ENCODE data around the gene TJP3. TPM values are rescaled to one million over a fixed set of nuclear protein-coding genes. Genes with fewer than 3 reads are reported as not detected.
A peak's percentile ranks its signal among the peaks of the same experiment; 100 is the strongest.

The TJP3 gene
- total RNA-seq, 3 donors from 2014 or later: 0.16 to 36.6 (median 20.0) TPM

DNA sequence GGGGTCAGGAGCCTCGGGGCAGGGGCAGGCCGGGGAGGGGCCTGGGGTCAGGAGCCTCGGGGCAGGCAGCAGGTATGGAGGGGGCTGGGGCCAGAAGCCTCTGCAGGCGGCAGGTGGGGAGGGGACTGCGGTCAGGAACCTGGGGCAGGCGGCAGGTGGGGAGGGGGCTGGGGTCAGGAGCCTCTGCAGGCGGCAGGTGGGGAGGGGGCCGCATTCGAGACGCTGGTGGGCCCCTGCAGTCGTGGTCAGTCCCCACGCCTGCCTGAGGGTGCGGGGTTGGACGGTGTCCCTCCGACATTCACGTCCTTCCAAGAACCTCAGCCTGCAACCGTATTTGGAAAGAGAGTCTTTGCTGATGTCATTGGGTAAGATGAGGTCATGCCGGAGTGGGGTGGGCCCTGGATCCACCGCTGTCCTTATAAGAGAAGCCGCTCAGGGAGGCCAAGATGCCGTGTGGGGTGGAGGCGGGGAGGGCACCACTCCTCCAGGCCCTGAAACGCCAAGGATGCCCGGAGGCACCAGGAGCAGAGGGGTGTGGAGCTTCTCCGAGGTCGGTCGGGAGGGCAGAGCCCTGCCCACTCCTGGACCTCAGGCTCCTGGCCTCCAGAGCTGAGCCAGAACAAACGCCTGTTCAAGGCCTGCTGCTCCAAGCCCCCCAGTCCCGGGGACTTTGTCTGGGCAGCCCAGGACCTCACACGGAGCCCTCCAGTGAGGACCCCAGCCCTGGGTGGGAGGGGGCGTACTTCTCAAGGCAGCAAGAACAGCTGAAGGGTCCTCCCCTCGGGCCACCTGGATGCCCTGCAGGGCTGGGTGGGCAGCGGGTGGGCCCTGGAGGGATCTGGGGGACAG, 38.0 kb upstream of the TJP3 start:
- Histone ChIP-seq H3K9me3 (no peaks in the 10 kb centered on the region), H3K4me3 (peak overlapping the region; percentile 22 to 63 (median 29)), H3K27ac (peak overlapping the region; percentile 92 to 99), H3K36me3 (no peaks in the 10 kb centered on the region), H3K4me1 (peaks cover 5 to 6% of the 10 kb centered on the region in 2 donors), H3K27me3 (no peaks in the 10 kb centered on the region)
- peak; percentile 65 to 90 for DNase-seq (ENCODE audit: low spot score in 2 of 2)
- intact Hi-C loops (cut with DNase I; ENCODE audit: low total_unique reads): no loop called here
- TF ChIP-seq POLR2AphosphoS5 (IDR thresholded peaks at IDR 0.05) (peak; percentile 83 to 93 (median 88)), POLR2A (IDR thresholded peaks at IDR 0.05) (peak; percentile 33), CTCF (IDR thresholded peaks at IDR 0.05) (no peak)

DNA sequence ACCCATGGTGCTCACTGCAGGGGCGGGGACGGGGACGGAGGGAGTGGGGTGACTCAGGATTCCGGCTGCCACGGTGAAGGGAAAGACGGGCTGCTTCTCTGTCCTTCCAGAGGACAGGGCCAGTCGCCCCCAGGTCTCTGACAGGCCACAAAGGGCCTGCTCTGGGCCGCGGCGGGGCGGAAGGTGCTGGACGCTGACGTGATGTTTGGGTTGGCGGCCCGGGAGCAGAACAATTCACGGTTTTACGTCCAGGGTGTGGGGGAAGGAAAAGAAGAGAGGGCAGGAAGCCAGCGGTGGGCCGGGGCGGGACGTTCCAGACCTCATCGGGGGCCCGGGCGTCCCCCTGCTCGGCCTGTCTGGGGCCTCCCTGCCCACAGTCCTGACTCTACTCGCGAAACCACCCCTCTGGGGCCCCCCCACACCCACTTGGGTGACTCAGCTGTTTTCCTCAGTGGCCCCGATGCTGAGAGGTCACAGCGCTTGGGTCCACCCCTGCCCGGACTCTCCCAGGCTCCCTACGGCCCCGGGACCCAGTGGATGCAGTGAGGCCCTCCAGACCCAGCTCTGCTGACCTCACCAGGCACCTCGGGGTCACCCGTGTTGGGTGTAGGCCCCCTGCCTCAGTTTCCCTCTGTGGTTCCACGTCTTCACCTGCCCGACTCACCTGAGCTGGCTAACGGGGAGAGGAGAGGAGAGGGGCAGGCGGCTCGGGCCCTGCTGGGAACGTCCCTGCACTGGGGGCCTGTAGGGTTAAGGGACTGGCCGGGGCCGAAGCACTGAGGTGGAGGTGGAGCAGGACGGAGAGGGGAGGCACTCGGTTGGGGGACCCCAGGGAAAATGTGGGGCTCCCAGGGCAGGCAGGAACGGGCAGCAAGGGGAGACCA, 37.1 kb upstream of the TJP3 start:
- Histone ChIP-seq H3K9me3 (no peaks in the 10 kb centered on the region), H3K36me3 (no peaks in the 10 kb centered on the region), H3K4me3 (peak overlapping the region; percentile 22 to 63 (median 29)), H3K27ac (peak overlapping the region; percentile 92 to 99), H3K4me1 (peaks cover 5 to 6% of the 10 kb centered on the region in 2 donors), H3K27me3 (no peaks in the 10 kb centered on the region)
- peak in 1 of 2 donors; percentile 59 for DNase-seq (ENCODE audit: low spot score in 2 of 2)
- intact Hi-C loops (cut with DNase I; ENCODE audit: low total_unique reads): no loop called here
- TF ChIP-seq POLR2A (IDR thresholded peaks at IDR 0.05) (no peak), POLR2AphosphoS5 (IDR thresholded peaks at IDR 0.05) (peak in 2 of 3 donors; percentile 26 to 65)

GRCh38 chr19:3671680-3672574, 36.3 kb upstream of the TJP3 start:
- Histone ChIP-seq H3K9me3 (no peaks in the 10 kb centered on the region), H3K36me3 (no peaks in the 10 kb centered on the region), H3K27ac (peak overlapping the region; percentile 92 to 99), H3K27me3 (no peaks in the 10 kb centered on the region), H3K4me3 (peak overlapping the region; percentile 22 to 63 (median 29)), H3K4me1 (peaks cover 5 to 6% of the 10 kb centered on the region in 2 donors)
- TF ChIP-seq CTCF (IDR thresholded peaks at IDR 0.05): no peak
- no peak for TF ChIP-seq POLR2A (IDR thresholded peaks at IDR 0.05)
- TF ChIP-seq POLR2AphosphoS5 (IDR thresholded peaks at IDR 0.05): no peak
- no peak for DNase-seq (ENCODE audit: low spot score in 2 of 2)
- intact Hi-C loops (cut with DNase I; ENCODE audit: low total_unique reads): no loop called here

- H3K36me3 ChIP-seq: no peaks in the 10 kb centered on the region
- peaks cover 5 to 6% of the 10 kb centered on the region in 2 donors for H3K4me1 ChIP-seq
- TF ChIP-seq POLR2AphosphoS5 (IDR thresholded peaks at IDR 0.05) (no peak), CTCF (IDR thresholded peaks at IDR 0.05) (no peak), POLR2A (IDR thresholded peaks at IDR 0.05) (no peak)
- DNase-seq (ENCODE audit: low spot score in 2 of 2): no peak
- intact Hi-C loops (cut with DNase I; ENCODE audit: low total_unique reads): no loop called here
- H3K9me3 ChIP-seq: no peaks in the 10 kb centered on the region
- H3K27me3 ChIP-seq: no peaks in the 10 kb centered on the region
- H3K4me3 ChIP-seq: no peak overlapping the region
- peak overlapping the region; percentile 92 to 99 for H3K27ac ChIP-seq
These were observed 35.6 kb upstream of the TJP3 start for GRCh38 chr19:3672575-3672948.

- H3K27me3 ChIP-seq: no peaks in the 10 kb centered on the region
- TF ChIP-seq POLR2AphosphoS5 (IDR thresholded peaks at IDR 0.05): no peak
- no peak for TF ChIP-seq CTCF (IDR thresholded peaks at IDR 0.05)
- TF ChIP-seq POLR2A (IDR thresholded peaks at IDR 0.05): no peak
- no peaks in the 10 kb centered on the region for H3K36me3 ChIP-seq
- H3K9me3 ChIP-seq: no peaks in the 10 kb centered on the region
- peak overlapping the region; percentile 92 to 99 for H3K27ac ChIP-seq
- no peak for DNase-seq (ENCODE audit: low spot score in 2 of 2)
- intact Hi-C loops (cut with DNase I; ENCODE audit: low total_unique reads): no loop called here
- H3K4me3 ChIP-seq: no peak overlapping the region
- peaks cover 5 to 6% of the 10 kb centered on the region in 2 donors for H3K4me1 ChIP-seq
These were observed 35.2 kb upstream of the TJP3 start for GRCh38 chr19:3672993-3673392.
